Daoy (cell line): Measurements from ENCODE around the gene ARHGEF9. TPM values are rescaled to one million over a fixed set of nuclear protein-coding genes. Genes with fewer than 3 reads are reported as not detected.
"Not testable (repeated sequence)": the region's sequence is repeated elsewhere in the genome, so short reads cannot be mapped to it uniquely, and the experiment has no call there.

Experiments used
- DNase-seq: peaks from one replicate; pipeline ENCODE4 v3.0.0-alpha.2; 2015; ENCODE audit warnings: low read depth
- total RNA-seq: library from RNA; depleted of rRNA; stranded (reverse); fragments of >200 nt; shearing (Covaris generic); gene quantifications from 2 replicates; pipeline ENCODE4 v1.2.3, GENCODE V29; 2014

Gene ARHGEF9
- total RNA-seq, 1 experiment from 2014 or later = 0.06 TPM

- DNase-seq = no peak
These were observed 123.3 kb downstream of the ARHGEF9 start for GRCh38 chrX:63661676-63662075.

- no peak for DNase-seq
These were observed 126.1 kb downstream of the ARHGEF9 start for GRCh38 chrX:63658920-63659319.

DNA sequence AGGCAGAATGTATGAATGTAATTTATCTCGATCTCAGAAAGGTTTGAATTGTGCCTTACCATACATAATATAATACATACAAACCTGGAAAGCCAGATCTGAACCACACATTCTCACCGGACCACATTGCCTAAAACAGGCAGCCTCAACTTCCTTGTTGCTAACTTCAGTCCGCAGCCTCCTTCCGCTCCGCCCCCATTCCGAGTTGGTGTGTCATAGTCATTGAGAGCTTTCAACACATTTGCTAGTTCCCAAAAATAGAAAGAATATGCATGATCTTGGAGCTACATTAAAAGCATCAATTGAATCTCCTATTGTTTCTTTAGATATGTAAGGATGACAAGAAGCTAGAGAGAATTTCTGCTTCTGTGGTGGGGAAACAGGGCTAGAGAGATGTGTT, 127.2 kb downstream of the ARHGEF9 start:
- DNase-seq = no peak

DNA sequence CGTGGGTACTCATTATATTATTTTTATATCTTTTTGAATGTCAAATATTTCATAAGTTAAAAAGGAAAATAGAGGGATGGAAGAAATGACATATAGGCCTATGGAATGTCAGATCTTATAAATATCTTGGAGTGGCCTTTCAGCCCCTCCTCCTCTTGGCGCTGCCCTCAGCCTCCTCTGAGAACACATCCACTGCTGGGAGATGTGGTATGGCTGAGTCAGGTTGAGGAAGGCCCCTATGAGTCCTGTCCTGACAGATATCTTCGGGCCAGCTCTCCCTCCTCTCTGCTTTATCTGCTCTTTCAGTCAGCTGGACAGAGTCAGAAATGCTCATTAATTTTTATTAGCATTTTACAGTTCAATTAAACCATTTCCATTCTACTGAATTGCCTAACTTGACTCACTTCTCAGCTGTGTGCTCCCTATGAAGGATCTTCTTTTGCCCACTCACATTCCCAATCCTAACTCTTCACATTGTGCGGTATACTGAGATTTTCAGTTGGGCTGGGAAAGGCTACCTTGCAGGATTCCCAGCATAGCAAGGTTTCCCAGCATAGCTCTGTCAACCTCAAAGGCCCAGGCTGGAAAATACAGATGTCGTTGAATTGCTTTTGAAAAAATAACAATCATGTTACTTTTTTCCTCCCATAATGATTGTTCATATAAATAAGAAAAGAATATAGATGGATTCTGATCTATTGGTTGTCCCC, 128.0 kb downstream of the ARHGEF9 start:
- no peak for DNase-seq

- DNase-seq = no peak
These were observed 132.8 kb downstream of the ARHGEF9 start for GRCh38 chrX:63652086-63652765.

DNA sequence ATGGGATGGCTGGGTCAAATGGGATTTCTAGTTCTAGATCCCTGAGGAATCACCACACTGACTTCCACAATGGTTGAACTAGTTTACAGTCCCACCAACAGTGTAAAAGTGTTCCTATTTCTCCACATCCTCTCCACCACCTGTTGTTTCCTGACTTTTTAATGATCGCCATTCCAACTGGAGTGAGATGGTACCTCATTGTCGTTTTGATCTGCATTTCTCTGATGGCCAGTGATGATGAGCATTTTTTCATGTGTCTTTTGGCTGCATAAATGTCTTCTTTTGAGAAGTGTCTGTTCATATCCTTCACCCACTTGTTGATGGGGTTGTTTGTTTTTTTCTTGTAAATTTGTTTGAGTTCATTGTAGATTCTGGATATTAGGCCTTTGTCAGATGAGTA, 139.3 kb downstream of the ARHGEF9 start:
- DNase-seq = not testable (repeated sequence)

DNA sequence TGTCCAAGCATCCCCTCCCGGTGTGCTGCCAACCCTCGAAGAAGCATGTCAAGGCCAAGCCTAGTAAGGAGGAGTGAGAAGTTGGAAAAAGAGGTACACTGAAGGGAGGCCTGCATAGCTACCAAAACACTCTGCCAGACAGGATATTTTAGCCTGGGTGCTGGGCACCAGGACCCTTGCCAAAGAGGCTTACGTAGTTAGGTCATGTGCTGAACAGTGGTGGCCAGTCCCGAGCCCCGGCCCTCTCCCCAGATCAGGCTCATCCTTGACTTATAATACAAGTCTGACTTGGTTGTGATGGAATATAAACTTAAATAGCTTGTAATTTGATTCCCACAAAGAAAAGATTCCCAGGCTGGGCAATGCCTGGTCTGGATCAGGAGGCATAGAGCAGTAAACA, 149.3 kb downstream of the ARHGEF9 start:
- no peak for DNase-seq

DNA sequence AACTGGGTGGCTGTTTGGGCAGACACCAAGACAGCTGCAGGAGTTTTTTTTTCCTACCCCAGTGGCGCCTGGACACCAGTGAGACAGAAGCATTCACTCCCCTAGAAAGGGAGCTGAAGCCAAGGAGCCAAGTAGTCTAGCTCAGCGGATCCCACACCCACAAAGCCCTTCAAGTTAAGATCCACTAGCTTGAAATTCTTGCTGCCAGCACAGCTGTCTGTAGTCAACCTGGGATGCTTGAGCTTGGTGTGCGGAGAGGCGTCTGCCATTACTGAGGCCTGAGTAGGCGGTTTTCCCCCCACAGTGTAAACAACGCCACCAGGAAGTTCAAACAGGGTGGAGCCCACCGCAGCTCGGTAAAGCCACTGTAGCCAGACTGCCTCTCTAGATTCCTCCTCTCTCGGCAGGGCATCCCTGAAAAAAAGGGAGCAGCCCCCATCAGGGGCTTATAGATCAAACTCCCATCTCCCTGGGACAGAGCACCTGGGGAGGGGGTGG, 171.4 kb downstream of the ARHGEF9 start:
- DNase-seq = no peak

DNA sequence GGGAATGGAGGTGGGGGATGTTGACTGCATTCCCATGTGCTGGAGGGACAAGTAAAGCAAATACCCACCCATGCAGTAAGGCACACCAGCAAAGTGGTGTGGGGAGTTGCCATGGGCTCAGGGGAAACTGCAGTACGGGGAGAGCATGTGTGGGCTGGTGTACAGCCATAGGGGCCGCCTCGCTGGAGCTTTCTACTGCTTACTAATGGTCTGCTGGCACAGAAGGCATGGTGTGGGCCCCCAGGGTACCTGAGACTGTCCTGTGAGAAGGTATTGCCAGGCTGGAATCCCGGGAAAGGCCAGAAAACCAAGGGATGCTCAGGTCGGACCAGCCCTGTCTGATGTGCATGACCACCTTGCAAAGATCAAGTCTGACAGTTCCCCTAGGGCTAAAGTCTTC, 199.1 kb downstream of the ARHGEF9 start:
- no peak for DNase-seq
